Nucleus accumbens (tissue), 56 donors: Measurements from ENCODE around the gene DNMT1.
A peak's percentile ranks its signal among the peaks of the same experiment; 100 is the strongest.

ENCODE experiments used
- DNase-seq, 56 donors: peaks; one replicate each; lab custom pipeline; 2025; lab: John Stamatoyannopoulos, UW

Gene DNMT1

GRCh38 chr19:10142701-10143375, 51.9 kb downstream of the DNMT1 start:
- no peak for DNase-seq

GRCh38 chr19:10141973-10142372, 52.8 kb downstream of the DNMT1 start:
- no peak for DNase-seq

- no peak for DNase-seq
Measured at GRCh38 chr19:10141479-10141878, 53.3 kb downstream of the DNMT1 start.

- DNase-seq: no peak
Measured at GRCh38 chr19:10139952-10140351, 54.8 kb downstream of the DNMT1 start.

GRCh38 chr19:10138879-10139795, 55.6 kb downstream of the DNMT1 start:
- no peak for DNase-seq

- DNase-seq: peak in 43 of 56 donors; percentile 2 to 79 (median 29)
Measured at GRCh38 chr19:10137751-10138682, 56.7 kb downstream of the DNMT1 start.

- no peak for DNase-seq
Measured at GRCh38 chr19:10136936-10137335, 57.8 kb downstream of the DNMT1 start.

GRCh38 chr19:10135551-10136334, 59.0 kb downstream of the DNMT1 start:
- DNase-seq: no peak

- DNase-seq: no peak
Measured at GRCh38 chr19:10134040-10134439, 60.7 kb downstream of the DNMT1 start.

GRCh38 chr19:10133596-10133995, 61.2 kb downstream of the DNMT1 start:
- DNase-seq: no peak

- DNase-seq: no peak
Measured at GRCh38 chr19:10132905-10133304, 61.8 kb downstream of the DNMT1 start.

GRCh38 chr19:10126213-10126639, 68.5 kb downstream of the DNMT1 start:
- DNase-seq: no peak

GRCh38 chr19:10124429-10124828, 70.3 kb downstream of the DNMT1 start:
- DNase-seq: no peak

- DNase-seq: no peak
Measured at GRCh38 chr19:10122045-10122444, 72.7 kb downstream of the DNMT1 start.

- no peak for DNase-seq
Measured at GRCh38 chr19:10120538-10121189, 74.1 kb downstream of the DNMT1 start.

- no peak for DNase-seq
Measured at GRCh38 chr19:10118960-10119359, 75.8 kb downstream of the DNMT1 start.

- no peak for DNase-seq
Measured at GRCh38 chr19:10116866-10117616, 77.7 kb downstream of the DNMT1 start.

GRCh38 chr19:10116085-10116865, 78.5 kb downstream of the DNMT1 start:
- no peak for DNase-seq
